AG09309 (cell line): ENCODE results near the gene BMP8A.
A peak's percentile ranks its signal among the peaks of the same experiment; 100 is the strongest.

ENCODE experiments used
- DNase-seq: peaks from one replicate; pipeline ENCODE4 v3.0.0-alpha.2; 2010; ENCODE audit warnings: low read depth
- H3K4me3 ChIP-seq: 2 replicates; pipeline ENCODE4 v1.5.1; 2011; ENCODE audit warnings: mild to moderate bottlenecking, low read depth, low read length, moderate library complexity; ENCODE audit not compliant: control insufficient read depth
- TF ChIP-seq, protein P1 (sequence below): IDR thresholded peaks from 2 replicates; pipeline ENCODE4 v1.5.1; 2011; ENCODE audit warnings: mild to moderate bottlenecking, low read depth, low read length, inconsistent platforms; ENCODE audit not compliant: insufficient read depth, control insufficient read depth; ENCODE audit errors: missing control alignments

Gene BMP8A

DNA sequence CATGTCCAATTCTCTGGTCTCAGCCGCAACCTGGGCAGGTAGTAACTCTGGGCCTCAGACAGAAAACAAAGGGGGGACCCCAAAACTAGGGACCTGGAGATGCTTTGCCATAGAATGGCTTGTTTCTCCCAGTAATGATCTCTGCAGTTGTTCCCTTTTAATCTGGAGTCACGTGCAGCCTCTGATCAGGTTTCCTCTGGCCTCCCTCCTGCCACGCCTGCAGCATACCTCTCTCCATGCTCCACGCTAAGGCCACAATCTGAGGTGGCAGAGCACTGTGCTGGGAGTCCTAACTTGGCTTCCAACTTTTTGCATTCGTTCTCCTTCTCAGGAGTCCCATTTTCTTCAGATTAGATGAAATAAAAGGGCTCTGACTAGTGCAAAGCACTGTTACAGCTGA lies 83.2 kb downstream of the BMP8A start:
- peak overlapping the region; percentile 75 for H3K4me3 ChIP-seq
- DNase-seq: no peak
- TF ChIP-seq, protein P1, sequence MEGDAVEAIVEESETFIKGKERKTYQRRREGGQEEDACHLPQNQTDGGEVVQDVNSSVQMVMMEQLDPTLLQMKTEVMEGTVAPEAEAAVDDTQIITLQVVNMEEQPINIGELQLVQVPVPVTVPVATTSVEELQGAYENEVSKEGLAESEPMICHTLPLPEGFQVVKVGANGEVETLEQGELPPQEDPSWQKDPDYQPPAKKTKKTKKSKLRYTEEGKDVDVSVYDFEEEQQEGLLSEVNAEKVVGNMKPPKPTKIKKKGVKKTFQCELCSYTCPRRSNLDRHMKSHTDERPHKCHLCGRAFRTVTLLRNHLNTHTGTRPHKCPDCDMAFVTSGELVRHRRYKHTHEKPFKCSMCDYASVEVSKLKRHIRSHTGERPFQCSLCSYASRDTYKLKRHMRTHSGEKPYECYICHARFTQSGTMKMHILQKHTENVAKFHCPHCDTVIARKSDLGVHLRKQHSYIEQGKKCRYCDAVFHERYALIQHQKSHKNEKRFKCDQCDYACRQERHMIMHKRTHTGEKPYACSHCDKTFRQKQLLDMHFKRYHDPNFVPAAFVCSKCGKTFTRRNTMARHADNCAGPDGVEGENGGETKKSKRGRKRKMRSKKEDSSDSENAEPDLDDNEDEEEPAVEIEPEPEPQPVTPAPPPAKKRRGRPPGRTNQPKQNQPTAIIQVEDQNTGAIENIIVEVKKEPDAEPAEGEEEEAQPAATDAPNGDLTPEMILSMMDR: no peak
